Jurkat, Clone E6-1 (cell line): ENCODE data around the gene DAPK1.

Experiments
- DNase-seq: peaks from one replicate; pipeline ENCODE4 v3.0.0-alpha.2; 2011; ENCODE audit warnings: low read depth, low spot score
- H3K4me3 ChIP-seq: 2 replicates; pipeline ENCODE4 v1.5.1; 2011; ENCODE audit warnings: mild to moderate bottlenecking, low read length, control low read depth, moderate library complexity

The DAPK1 gene

DNA sequence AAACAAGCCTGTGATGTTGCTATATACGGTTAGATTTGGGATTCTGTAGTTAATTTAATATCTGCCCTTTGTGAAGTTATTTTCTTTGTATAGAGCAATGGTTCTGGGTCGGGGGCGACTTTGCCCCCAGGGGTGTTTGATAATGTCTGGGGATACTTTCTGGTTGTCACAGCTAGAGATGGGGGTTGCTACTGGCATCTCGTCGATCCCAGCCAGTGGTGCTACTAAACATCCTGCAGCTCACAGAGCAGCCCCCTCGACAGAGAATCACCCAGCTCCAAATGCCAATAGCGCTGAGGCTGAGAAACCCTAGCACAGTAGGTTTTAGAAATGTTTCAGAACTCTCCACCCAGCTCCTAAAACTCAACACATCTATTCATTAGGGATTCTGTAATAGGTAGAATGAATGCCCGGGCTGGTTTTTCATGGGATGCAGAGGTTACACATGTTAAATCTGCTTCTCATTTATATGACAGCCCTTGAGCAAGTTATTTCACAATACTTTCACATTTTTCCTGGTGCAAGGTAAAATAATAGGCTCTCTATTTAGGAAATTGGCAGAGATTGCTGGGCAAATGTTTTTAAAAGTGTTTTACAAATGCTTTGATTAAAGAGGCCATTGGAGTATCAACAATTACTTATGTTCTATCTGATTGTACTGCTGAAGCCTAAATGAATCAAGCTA is 153.1 kb downstream of the DAPK1 start:
- DNase-seq = no peak
- no peak overlapping the region for H3K4me3 ChIP-seq

DNA sequence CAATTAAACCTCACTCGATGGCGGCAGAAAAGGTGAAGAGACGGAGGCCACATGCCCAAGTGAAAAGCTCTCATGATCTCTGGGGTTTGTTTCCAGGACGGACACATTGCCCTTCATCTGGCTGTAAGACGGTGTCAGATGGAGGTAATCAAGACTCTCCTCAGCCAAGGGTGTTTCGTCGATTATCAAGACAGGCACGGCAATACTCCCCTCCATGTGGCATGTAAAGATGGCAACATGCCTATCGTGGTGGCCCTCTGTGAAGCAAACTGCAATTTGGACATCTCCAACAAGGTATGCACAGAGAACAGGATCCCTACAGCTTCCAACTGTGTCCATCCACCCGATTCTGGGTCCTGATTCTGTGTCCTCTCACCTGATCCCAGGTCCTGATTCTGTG is 153.8 kb downstream of the DAPK1 start:
- DNase-seq = no peak
- H3K4me3 ChIP-seq = no peak overlapping the region

DNA sequence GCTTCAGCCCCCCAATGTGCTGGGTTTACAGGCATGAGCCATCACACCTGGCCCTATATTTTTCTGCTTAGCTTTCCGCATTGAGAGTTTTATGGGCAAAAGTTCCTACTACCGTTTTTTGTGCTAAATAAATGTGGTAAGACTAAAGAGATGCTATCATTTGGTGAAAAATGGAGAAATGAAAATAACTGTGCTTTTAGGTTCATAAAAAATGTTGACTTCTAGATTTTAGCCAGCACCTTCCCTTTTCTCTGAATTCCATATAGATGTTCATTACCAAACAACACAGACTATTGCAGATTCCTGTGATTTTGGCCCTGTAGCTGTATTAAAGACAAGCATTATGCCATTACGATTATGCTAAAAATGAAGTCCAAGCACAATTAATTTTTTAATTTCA is 156.3 kb downstream of the DAPK1 start:
- no peak for DNase-seq
- H3K4me3 ChIP-seq = no peak overlapping the region

DNA sequence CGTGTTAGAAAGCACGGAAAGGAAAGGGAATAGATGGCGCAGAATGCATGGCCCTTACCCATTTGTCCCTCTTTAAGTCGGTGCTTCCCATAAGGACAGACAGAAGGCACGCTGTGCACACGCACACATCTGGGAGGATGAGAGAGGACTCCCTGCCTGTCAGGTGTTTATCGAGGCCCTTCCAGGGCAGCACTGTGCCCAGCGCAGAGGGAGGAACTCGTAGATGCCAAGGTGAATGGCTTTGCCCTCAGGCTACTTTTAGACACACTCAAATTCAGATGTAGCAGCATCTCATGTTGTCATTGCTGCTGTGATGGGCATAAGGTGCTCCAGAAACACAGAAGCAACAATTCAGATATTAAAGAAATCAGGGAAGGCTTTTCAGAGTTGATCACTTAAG is 158.1 kb downstream of the DAPK1 start:
- no peak for DNase-seq
- H3K4me3 ChIP-seq = no peak overlapping the region

DNA sequence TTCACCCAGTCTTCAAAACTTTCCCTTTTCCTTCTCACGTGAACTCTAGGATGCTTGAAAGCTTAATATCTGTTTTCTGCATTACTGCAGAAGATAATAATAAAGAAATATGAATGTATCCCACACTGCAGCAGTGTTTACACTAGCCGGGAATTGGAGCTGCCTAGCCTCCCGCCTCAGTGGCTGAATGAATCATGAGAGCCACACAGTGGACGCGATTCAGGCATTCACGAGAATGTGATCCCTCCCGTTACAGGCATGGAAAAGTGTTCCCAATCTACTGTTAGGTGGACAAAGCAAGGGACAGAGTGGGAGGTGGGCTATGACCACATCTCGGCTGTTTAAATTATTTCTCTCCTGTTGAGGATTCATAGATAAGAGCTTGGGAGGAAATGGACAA is 158.8 kb downstream of the DAPK1 start:
- no peak for DNase-seq
- no peak overlapping the region for H3K4me3 ChIP-seq

DNA sequence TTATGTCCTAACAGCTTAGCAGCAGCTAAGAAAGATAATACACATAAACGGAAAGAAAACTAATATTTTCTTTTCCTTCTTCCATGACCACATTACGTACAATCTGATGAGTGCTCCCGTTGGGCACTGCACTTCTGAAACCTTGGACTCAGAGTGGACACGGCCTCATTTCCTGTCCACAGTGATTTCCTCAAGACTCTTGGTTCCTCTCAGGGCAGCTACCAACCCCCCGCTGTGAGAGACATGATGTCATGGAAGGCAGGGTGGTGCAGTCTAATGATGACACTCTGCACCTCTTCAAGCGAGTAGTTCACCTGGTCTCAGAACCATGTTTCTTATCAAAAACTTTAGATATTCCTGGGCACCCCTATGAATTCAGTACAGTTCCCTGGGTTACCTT is 159.5 kb downstream of the DAPK1 start:
- H3K4me3 ChIP-seq = no peak overlapping the region
- DNase-seq = no peak

DNA sequence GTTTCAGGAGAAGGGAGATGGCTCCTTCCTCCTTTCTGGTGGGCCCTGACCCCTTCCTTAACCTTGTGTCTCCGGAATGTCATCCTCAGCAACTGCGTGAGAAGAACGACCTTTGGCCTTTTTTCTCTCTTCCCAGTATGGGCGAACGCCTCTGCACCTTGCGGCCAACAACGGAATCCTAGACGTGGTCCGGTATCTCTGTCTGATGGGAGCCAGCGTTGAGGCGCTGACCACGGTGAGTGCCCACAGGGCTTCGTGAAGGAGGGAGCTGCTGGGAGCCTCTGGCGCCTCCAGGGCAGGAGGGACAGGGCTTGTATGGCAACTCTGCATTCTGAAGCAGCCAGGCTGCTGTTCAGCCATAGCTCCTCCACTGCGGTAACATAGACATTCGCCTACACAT is 160.2 kb downstream of the DAPK1 start:
- H3K4me3 ChIP-seq = no peak overlapping the region
- DNase-seq = no peak

DNA sequence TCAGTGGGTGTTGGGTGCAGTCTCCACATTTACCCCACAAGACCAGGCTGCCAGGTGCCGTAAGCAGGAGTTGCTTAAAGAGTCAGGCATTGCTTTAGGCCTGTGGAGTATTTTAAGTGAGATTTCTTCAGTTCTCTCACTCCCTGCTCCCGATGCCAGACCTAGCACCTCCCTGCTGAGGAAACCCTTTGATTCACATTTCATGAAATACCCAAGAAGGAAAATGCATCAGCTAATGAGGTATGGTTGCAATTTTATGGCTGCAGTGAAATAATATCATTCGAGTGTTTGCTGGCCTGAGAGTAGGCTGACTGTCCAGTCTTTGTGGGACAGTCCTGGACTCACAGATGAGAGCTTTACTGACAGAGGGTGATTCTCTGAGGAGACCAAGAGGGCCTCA is 160.8 kb downstream of the DAPK1 start:
- DNase-seq = no peak
- no peak overlapping the region for H3K4me3 ChIP-seq

DNA sequence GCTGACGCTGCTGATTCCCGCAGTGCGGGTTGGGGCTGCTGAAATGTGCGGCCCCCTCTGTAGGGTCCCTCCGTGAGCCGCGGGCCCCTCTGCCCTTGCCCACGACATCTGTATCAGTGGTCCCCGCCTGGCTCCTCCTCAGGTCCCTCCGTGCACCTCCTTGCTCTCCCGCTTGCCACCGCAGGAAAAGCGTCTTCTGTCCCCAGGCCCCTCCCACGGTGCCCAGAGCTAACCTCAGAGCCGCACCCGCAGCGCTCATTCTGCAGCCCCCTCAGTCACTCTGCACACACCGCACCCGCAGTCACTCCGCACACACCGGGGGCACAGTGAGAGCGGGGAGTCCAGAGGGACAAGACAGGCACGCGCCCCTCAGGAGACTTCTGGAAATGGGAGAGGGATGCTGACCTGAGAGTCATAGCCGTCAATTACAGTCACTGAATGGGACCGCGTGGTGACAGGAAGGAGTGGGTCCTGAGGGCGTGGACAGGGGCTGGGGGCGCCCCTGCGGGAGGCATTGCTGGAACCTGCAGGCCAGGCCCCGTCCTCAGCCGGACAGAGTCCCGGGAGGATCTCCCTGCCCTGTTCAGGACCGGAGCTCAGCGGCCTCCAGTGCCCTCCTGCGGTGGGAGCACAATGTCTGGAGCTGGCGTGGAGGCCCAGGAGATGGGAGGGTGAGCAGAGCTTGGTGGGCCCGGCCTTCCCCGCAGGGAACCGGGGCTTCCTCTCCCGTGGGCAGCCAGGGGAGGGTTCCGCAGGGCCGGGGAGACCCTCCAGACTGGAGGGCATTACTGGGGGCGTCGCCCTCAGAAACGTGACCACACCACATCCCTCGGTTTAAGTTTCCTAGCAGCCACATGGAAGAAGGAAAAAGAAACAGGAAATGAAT is 162.1 kb downstream of the DAPK1 start:
- H3K4me3 ChIP-seq = no peak overlapping the region
- DNase-seq = no peak

DNA sequence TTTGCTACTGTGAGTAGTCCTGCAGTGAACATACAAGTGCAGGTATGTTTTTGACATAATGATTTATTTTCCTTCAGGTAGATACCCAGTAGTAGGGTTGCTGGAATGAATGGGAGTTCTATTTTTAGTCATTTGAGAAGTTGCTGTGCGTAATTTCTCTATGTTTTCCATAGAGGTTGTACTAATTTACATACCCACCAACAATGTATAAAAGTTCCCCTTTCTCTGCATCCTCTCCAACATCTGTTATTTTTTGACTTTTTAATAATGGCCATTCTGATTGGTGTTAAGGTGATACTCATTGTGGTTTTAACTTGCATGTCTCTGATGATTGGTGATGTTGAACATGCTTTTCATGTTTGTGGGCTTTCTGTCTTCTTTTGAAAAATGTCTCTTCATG is 163.6 kb downstream of the DAPK1 start:
- no peak overlapping the region for H3K4me3 ChIP-seq
- no peak for DNase-seq

DNA sequence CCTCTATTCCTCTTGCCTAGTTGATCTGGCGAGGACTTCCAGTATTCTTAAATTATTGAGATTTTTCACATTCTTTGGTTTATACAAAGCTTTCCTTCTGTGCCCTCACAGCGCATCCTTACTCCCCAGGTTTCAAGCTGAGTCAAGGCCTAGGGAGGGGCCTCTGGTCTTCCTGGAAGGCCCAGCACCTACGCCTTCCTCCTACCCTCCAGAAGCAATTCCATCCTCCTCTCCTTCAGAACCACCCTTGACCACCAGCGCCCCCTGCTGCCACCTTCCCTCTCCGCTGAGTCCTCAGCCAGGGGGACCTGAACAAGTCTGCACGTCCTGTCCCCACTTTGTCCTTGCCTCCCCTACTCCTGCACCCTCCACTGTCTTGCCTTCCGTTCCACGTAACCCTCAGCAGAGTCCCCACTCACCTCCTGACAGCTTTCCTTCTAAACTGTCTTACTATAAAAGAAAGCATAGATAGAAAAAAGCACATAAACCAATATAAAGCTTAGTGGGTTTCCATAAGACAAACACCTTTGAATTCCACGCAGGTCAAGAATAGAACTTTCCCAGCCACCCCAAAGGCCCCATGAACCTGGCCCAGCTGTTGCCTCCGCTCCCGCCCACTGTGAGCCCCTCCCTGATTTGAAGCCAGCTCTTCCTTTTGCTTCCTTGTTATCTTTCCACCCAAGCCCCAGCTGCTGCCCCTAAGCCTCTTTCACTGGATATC is 165.3 kb downstream of the DAPK1 start:
- DNase-seq = peak; percentile 36
- no peak overlapping the region for H3K4me3 ChIP-seq

DNA sequence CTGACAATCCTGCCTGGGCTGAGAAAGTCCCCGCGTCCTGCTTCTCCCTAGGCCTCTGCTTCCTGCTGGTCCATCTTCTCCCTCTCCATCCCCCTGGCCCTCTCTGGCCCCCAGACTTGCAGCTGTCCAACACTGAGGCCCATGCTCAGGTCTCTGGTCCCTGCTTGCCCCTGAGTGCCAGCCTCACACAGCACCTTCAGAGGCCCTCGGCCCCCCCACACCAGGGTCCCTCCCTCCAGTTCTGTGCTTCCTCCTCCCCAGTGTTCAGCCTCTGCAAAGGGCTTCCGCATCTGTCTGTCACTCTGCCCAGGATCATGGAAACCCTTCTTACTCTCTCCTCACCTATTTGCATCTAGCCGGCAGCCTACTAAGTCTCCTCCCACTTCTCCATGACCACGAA is 165.9 kb downstream of the DAPK1 start:
- H3K4me3 ChIP-seq = no peak overlapping the region
- no peak for DNase-seq

DNA sequence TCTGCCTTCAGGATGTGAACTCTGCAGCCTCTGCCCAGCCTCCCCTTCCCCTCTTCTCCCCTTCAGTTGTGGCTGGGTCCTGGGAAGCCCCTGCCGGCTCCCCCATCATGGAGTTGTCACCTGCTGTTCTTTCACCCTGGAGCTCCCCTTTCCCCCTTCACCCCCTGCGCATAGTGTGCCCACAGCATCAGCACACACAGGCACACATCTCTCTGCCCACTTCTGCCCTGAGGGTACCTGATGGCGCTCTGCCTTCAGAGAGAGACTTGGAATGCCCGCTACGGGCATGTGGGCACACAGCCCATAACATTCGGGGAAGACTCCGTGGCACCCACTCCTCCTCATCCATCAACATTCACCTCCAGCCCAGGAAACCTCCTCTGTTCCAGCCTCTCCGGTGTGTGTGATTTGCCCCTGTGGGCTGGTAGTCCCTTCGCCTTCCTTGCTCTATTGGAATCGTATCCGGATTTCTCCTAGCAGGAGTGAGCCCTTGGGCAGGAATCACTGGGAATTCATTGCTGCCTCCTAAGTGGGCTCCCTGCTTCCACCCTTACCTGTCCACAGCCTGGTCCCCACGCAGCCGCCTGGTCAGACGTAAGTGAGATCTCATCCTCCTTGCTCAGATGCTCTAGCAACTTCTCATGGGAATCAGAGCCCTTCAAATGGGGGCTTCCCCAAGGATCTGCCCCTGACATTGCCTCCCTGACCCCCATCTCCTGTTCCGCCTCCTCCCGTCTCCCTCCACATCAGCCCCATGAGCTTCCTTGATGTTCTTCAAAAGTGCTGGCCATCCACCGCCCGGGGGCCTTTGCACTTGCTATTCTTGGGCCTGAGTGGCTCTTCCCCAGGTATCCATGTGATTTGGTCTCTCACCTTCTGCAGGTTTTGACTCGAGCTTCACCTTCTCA is 166.7 kb downstream of the DAPK1 start:
- no peak overlapping the region for H3K4me3 ChIP-seq
- DNase-seq = no peak

DNA sequence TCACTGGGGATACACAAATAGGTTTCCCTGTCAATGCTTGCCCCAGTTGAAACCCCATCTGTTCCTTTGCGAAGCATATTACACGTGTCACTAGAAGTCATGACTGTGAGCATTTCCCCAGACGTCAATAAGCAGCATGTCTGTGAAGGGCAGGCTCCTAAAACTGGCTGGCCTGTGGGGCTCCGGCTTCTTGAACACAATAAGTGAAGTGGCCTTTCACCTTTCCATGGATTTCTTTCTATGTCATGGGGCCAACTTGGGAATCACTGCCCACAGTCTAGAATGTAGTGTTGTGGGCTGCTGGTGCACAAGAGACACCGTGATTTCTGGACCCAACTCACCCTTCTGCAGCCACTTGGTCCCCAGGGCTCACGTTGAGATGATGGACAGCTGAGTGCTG is 167.8 kb downstream of the DAPK1 start:
- H3K4me3 ChIP-seq = no peak overlapping the region
- no peak for DNase-seq

DNA sequence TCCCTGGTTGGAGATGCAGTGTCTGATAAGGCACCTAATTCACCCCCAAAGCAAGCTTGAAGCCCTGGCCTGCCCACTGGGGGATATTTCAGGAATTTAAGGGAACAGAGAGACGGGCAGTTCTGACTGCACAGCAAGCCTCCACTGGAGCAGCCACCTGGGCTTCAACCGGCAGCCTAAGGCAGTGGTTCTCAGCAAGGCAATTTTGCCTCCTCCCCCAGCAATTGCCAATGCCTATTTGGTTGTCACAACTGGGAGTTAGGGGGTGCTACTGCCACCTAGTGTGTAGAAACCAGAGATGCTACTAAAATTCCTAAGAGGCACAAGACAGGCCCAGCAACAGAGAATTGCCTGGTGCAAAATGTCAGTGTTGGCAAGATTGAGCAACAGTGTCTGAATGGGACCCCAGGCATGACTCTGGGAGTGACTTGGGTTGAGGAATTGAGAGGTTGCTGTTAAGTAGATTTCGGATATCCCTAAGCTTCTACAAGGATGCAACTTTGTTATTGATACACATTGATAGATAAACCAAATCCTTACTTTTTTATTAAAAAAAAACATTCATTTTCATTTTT is 169.6 kb downstream of the DAPK1 start:
- H3K4me3 ChIP-seq = no peak overlapping the region
- peak; percentile 19 for DNase-seq

DNA sequence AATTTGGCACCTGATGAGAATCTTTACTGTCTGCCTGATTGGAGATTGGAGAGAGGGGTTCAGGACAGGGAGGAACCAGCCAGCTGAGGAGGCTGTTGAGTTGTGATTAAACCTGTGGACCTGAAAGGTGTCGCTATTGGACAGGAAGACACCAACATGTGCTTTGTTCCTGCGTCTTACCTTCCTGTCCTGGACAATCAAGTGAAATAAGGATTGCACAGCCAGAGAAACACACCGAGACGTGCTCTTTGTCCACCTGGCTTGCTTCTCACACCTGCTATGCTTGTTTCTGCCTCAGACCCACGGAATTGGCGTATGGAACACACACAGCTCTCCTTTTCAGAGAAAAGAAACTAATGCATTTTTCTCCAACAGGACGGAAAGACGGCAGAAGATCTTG is 170.6 kb downstream of the DAPK1 start:
- no peak overlapping the region for H3K4me3 ChIP-seq
- no peak for DNase-seq

DNA sequence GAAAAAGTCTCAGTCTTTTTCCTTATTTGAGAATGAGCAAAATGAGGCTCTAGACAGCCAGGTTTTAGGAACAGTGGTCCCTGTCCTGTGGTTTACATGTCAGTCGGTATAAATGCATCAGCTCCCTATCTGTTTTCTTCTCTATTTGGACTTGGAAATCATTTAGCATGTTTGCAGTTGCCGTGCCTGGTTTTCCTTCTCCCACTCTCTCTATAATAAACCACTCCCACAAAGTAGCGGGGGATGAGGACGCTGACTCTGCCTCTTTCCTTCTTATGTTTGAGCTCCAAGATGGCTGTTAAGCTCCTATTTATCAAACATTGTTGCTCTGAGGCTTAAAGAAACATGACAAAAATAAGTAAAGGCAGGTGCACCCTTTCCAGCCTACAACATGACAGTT is 171.1 kb downstream of the DAPK1 start:
- H3K4me3 ChIP-seq = no peak overlapping the region
- no peak for DNase-seq

DNA sequence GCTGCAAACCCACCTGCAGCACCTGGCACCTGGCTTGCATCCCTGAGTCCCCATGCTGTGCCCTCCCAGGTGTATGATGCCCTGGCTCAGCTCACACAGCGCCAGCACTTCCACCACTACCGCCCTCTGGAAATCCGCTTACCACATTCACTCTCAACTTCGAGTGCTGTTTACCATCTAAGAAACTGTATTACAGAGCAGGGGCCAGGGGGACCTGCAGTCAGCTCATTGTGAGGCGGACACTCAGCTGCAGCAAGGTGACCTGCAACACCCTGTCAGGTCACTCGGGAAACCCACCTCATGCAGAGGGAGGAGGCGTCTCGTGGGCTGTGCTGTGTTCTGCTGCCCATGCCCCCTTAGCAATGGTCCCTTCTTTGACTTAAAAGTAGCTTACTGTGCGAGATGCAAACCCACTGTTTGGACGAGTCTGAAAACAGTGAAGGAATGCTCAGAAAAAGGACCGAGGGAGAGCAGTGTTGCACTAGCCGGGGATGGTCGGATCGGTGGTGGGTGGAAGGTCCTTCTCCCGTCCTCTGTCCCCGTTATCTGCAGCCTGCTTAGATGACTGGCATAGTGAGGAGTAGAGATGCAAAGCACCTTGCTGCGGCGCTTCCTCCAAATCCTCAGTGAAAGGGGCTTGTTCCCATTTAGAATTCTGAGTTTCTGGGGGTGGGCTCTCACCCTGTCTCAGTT is 173.1 kb downstream of the DAPK1 start:
- H3K4me3 ChIP-seq = no peak overlapping the region
- no peak for DNase-seq
